Measurements from ENCODE around the gene SHE. TPM values are rescaled to one million over a fixed set of nuclear protein-coding genes. Genes with fewer than 3 reads are reported as not detected.

Gene SHE
- polyA plus RNA-seq, 1 donor from 2014 or later = not detected

DNA sequence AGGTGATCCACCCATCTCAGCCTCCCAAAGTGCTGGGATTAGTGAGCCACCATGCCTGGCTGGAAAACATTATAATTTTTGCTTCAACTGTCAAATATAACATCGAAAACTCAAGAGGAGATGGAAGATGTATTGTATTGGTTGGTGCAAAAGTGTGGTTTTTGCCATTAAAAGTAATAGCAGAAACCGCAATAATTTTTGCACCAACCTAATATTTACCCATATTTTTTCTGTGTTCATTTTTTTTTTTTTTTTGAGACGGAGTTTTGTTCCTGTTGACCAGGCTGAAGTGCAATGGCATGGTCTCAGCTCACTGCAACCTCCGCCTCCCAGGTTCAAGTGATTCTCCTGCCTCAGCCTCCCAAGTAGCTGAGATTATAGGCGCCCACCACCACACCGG is 27.1 kb upstream of the SHE start:
- peaks cover 4% of the 10 kb centered on the region for H3K36me3 Mint-ChIP-seq
- no peaks in the 10 kb centered on the region for H3K4me1 Mint-ChIP-seq
- no peak overlapping the region for H3K27ac Mint-ChIP-seq
- H3K27me3 Mint-ChIP-seq = peaks cover under 1% of the 10 kb centered on the region
- peaks cover 0 to under 1% (median 0%) of the 10 kb centered on the region in 3 donors for H3K9me3 Mint-ChIP-seq
- H3K4me3 Mint-ChIP-seq = no peak overlapping the region

DNA sequence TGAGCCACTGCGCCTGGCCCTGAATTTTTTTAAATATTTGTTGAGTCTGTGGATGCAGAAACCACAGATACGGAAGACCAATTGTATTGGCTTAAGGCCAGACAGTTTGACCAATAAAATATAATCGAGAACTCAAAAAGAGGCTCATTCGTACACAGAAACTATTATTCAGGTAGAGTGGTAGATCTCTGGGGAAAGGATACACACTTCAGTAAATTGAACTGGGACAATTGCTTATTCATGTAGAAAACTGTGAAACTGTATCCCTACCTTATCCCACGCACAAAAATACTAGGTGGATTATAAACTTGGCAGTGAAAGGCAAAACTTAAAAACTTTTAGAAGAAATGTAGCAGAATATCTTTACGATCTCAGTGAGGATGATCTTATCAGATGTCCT is 25.0 kb upstream of the SHE start:
- Mint-ChIP-seq H3K4me1 (no peaks in the 10 kb centered on the region), H3K9me3 (peaks cover 0 to 4% (median 0%) of the 10 kb centered on the region in 3 donors), H3K4me3 (no peak overlapping the region), H3K36me3 (peaks cover 4% of the 10 kb centered on the region), H3K27ac (no peak overlapping the region), H3K27me3 (peaks cover 5% of the 10 kb centered on the region)

DNA sequence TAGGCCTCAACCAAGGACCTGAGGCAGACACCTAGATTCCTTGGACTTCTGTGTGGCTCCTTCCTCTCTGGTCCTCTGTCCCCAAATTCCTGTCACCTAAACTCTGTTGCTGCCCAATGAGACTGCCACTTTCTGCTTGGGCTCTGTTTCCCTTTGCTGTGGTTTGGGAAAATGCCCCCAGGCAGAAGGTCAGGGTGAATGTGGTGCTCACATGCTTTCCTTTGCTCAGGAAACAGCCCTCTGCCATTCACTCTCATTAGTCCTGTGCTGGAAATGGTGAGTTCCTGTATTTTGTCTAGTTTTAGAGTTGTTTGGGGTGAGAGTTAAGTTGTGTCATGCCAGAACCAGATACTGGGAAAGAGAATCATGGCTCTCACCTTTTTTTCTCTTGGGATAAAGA is 22.7 kb upstream of the SHE start:
- H3K9me3 Mint-ChIP-seq = peaks cover 0 to 4% (median 0%) of the 10 kb centered on the region in 3 donors
- H3K27ac Mint-ChIP-seq = no peak overlapping the region
- H3K4me1 Mint-ChIP-seq = no peaks in the 10 kb centered on the region
- H3K4me3 Mint-ChIP-seq = no peak overlapping the region
- peaks cover 4% of the 10 kb centered on the region for H3K36me3 Mint-ChIP-seq
- H3K27me3 Mint-ChIP-seq = peaks cover 5% of the 10 kb centered on the region

DNA sequence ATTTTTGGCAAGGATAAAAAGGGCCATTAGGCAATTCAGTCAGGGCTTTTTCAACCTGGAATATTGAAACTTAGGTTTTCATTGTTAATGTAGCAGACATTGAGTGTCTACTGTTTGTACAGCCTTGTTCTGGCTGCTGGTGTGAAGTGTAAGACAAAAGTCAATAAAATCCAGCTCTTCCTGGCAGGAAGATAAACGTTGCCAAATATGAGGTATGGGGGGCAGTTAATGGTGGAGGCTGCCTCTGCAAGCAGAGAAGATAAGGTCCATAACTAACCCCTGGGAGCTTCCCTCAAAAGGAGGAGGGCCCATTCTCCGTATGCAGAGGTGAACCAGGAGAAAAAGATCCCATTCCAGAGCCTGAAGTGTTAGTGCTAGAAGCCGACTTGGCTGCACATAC is 19.5 kb upstream of the SHE start:
- peaks cover 4% of the 10 kb centered on the region for H3K36me3 Mint-ChIP-seq
- no peaks in the 10 kb centered on the region for H3K4me1 Mint-ChIP-seq
- H3K9me3 Mint-ChIP-seq = peaks cover 0 to 7% (median 0%) of the 10 kb centered on the region in 3 donors
- no peak overlapping the region for H3K4me3 Mint-ChIP-seq
- no peak overlapping the region for H3K27ac Mint-ChIP-seq
- H3K27me3 Mint-ChIP-seq = peaks cover 6% of the 10 kb centered on the region

DNA sequence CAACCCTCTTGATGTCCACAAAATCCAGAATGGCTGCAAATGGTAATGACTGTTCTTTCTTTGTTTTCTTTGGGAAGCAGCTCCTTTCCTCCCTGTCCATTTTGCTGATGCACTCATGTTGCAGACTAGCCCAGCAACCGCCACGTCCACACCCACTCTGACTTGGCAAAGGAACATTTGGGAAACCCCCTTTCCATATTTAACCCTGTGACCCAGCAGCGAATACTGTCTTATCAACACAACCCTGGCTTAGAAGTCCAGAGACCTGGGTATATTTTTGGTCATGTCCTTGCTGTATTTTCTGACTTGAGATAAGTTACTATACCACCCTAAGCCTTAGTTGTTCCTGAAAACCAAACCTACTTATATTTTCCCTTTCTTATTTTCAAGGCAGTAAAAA is 18.1 kb upstream of the SHE start:
- H3K4me1 Mint-ChIP-seq = no peaks in the 10 kb centered on the region
- H3K27ac Mint-ChIP-seq = no peak overlapping the region
- peaks cover 6% of the 10 kb centered on the region for H3K27me3 Mint-ChIP-seq
- peaks cover 0 to 7% (median 0%) of the 10 kb centered on the region in 3 donors for H3K9me3 Mint-ChIP-seq
- H3K4me3 Mint-ChIP-seq = no peak overlapping the region
- H3K36me3 Mint-ChIP-seq = peaks cover 4% of the 10 kb centered on the region

DNA sequence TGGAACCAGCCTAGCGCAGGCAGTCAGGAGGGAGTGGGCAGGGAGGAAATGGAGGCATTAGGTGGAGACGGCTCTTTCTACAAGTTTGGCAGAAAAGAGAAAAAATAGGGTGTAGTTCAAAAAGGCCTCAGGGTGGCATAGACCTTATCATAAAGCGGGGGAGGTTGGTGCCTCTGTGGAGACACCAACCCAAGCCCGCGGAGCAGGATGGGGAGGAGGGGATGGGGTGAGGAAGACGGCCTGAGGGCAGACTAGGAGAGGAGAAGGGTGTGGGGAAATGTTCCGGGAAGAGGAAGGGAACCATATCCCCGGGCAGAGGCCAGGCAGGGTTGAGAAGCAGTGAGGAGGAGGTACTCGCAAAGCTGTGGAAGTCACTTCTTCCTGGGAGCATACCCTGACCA is 17.4 kb upstream of the SHE start:
- no peak overlapping the region for H3K4me3 Mint-ChIP-seq
- H3K4me1 Mint-ChIP-seq = no peaks in the 10 kb centered on the region
- H3K27me3 Mint-ChIP-seq = peaks cover 6% of the 10 kb centered on the region
- H3K9me3 Mint-ChIP-seq = peaks cover 0 to 7% (median 0%) of the 10 kb centered on the region in 3 donors
- H3K36me3 Mint-ChIP-seq = peaks cover 4% of the 10 kb centered on the region
- no peak overlapping the region for H3K27ac Mint-ChIP-seq

DNA sequence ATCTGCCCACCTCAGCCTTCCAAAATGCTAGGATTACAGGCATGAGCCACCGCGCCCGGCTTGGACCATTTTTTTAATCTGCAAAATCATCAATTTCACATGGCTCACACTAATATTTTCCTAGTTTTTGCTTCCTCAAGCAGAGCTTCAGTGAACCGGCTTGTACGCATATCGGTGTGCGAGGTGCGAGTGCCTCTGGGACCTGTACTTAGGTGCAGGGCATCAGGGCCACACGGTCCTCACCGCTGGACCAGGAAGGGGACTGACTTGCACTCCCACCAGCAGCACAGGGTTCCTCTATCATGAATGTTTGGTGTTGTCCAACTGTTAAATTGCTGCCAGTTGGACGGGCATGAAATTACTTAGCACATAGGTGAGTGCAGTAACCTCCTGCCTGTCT is 15.4 kb upstream of the SHE start:
- peaks cover 3% of the 10 kb centered on the region for H3K27me3 Mint-ChIP-seq
- no peaks in the 10 kb centered on the region for H3K36me3 Mint-ChIP-seq
- H3K27ac Mint-ChIP-seq = no peak overlapping the region
- no peak overlapping the region for H3K4me3 Mint-ChIP-seq
- peaks cover 0 to 3% (median 0%) of the 10 kb centered on the region in 3 donors for H3K9me3 Mint-ChIP-seq
- no peaks in the 10 kb centered on the region for H3K4me1 Mint-ChIP-seq

DNA sequence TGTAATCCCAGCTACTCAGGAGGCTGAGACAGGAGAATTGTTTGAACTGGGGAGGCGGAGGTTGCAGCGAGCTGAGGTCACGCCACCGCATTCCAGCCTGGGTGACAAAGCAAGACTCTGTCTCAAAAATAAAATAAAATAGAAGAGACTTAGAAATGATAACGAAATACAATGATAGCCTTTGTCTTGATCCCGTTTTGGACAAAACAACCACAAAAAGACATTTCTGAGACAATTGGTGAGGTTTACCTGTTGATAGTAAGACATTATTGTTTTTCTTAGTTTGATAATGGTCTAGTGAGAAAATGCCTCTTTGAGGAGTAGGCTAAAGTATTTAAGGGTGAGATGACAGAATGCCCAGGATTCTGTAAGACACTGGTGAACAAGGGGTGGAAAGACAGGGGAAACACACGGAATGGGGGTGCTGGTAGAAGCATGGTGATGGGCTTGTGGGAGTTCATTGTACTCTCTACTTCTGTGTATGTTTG is 11.9 kb upstream of the SHE start:
- Mint-ChIP-seq H3K36me3 (no peaks in the 10 kb centered on the region), H3K27me3 (peaks cover 11% of the 10 kb centered on the region), H3K4me1 (no peaks in the 10 kb centered on the region), H3K27ac (no peak overlapping the region), H3K4me3 (no peak overlapping the region), H3K9me3 (peaks cover 0 to 3% (median 0%) of the 10 kb centered on the region in 3 donors)

DNA sequence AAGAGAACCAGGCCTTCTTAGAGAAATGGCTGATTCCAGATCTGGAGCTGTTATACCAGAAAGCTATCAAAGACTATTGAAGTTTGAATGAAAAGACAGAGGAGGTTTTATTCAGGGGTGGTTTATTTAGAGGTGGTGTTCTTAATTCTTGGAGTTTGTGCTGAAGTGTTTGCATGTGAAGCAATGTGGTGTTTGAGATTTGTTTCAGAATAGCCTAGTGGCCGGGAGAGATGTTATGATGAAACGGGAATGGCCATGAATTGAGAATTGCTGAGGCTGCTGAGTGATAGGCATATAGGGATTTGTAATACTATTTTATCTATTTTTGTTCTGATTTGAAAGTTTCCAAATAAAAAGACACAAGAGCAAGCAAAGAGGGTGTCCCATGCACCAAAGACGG is 10.5 kb upstream of the SHE start:
- H3K27me3 Mint-ChIP-seq = peaks cover 19% of the 10 kb centered on the region
- no peaks in the 10 kb centered on the region for H3K4me1 Mint-ChIP-seq
- H3K9me3 Mint-ChIP-seq = peaks cover 0 to 3% (median 0%) of the 10 kb centered on the region in 3 donors
- no peak overlapping the region for H3K27ac Mint-ChIP-seq
- no peak overlapping the region for H3K4me3 Mint-ChIP-seq
- peaks cover 2% of the 10 kb centered on the region for H3K36me3 Mint-ChIP-seq

DNA sequence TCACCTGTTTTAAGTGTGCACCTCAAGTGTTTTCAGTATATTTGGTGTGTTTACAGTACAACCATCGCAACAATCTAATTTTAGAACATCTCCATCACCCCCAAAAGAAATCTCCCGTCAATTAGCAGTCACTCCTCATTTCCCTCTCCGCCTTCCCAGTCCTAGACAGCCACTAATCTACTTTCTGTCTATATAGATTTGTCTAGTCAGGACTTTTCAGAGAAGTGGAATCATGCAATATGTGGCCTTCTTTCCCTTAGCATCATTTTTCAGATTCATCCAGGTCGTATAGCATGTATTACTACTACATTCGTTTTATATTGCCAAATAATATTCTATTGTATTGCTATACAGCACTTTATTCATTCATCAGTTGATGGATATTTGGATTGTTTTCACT is 1.7 kb upstream of the SHE start:
- peaks cover 39% of the 10 kb centered on the region for H3K27me3 Mint-ChIP-seq
- H3K27ac Mint-ChIP-seq = no peak overlapping the region

DNA sequence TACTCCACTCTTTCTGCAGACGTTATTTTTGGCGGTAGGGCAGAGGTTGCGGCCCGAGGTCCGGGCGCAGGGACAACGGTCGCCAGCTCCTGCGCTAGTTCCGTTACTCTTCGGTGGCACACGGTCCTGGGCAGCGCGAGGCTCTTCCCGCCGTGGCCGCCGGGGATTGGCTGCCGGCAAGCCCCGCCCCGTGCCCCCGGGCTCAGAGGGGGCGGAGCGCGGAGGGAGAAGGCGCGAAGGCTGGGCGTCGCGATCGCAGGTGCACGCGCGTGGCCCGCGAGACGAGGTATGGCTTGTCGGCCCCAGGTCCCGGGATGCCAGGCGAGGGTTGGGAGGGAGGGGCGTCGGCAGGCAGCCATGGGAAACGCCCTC is 518 bp upstream of the SHE start:
- Mint-ChIP-seq H3K36me3 (peaks cover 1% of the 10 kb centered on the region), H3K27me3 (peaks cover 31% of the 10 kb centered on the region), H3K4me1 (peaks cover 0 to 5% (median 4%) of the 10 kb centered on the region in 3 donors), H3K9me3 (peaks cover 0 to 5% (median 0%) of the 10 kb centered on the region in 3 donors), H3K4me3 (peak overlapping the region in 1 of 4 donors; percentile 89), H3K27ac (no peak overlapping the region)

More for the DNA sequence above, 1.7 kb upstream of the SHE start:
- peaks cover 0 to 5% (median 0%) of the 10 kb centered on the region in 3 donors for H3K9me3 Mint-ChIP-seq
- H3K36me3 Mint-ChIP-seq = peaks cover 4% of the 10 kb centered on the region
- H3K4me1 Mint-ChIP-seq = peaks cover 0 to 4% (median 3%) of the 10 kb centered on the region in 3 donors
- peak overlapping the region in 3 of 4 donors; percentile 13 to 47 (median 23) for H3K4me3 Mint-ChIP-seq

DNA sequence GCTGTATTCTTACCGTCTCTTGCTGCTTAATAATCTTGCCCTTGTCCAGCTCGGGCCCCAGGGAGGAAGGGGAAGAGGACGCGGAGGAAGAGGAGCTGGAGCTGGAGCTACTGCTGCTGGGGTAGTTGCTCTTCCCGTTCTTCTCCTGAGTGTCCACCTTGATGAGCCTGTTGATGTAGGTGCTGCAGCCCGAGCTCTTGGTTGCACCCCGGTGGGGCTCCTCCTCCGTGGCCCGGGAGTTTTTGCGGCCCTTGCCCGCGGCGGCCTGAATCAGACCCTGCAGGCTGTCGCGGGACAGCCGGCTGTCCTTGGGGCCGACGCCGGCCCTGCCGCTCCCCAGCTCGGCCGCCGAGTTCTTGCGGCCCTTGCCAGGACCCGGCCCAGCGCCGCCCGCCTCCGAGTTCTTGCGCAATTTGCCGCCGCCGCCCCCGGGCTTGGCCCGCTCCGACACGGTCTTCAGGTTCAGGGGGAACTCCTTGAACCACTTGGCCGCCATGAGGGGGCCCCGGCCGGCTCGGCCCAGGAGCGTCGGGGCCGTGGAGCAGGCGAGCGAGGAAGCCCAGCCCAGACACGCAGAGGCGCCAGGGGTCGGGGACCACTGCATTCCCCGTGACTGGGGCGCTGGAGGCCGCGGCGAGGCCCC is 668 bp downstream of the SHE start:
- peaks cover 2% of the 10 kb centered on the region for H3K36me3 Mint-ChIP-seq
- H3K4me3 Mint-ChIP-seq = peak overlapping the region; percentile 47 to 87 (median 74)
- H3K9me3 Mint-ChIP-seq = peaks cover 0 to 2% (median 0%) of the 10 kb centered on the region in 3 donors
- no peak overlapping the region for H3K27ac Mint-ChIP-seq
- peaks cover 9 to 14% (median 14%) of the 10 kb centered on the region in 3 donors for H3K4me1 Mint-ChIP-seq
- H3K27me3 Mint-ChIP-seq = peaks cover 27% of the 10 kb centered on the region

DNA sequence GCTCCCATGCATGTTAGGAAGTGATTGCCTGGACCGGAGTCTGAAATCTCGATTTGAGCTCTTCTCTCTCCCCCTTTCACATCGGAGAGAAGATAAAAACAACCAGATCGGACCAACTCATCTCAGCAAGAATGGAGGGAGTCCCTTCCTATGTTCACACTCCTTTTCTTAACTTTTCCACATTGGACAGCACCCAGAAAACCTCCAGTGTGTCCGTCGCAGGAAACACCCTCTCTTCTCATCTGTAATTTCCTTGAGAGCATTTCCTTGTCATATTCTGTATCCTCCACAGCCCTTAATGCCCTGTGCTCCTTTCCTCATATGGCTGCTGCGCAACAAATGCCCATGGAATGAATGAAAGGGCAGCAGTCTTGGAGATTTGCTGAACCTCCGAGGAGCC is 1.7 kb downstream of the SHE start:
- H3K4me1 Mint-ChIP-seq = peaks cover 15 to 22% (median 21%) of the 10 kb centered on the region in 3 donors
- H3K27me3 Mint-ChIP-seq = peaks cover 25% of the 10 kb centered on the region
- H3K4me3 Mint-ChIP-seq = peak overlapping the region in 2 of 4 donors; percentile 47 to 77
- H3K36me3 Mint-ChIP-seq = peaks cover 1% of the 10 kb centered on the region
- peaks cover 0 to 2% (median 0%) of the 10 kb centered on the region in 3 donors for H3K9me3 Mint-ChIP-seq
- H3K27ac Mint-ChIP-seq = no peak overlapping the region

DNA sequence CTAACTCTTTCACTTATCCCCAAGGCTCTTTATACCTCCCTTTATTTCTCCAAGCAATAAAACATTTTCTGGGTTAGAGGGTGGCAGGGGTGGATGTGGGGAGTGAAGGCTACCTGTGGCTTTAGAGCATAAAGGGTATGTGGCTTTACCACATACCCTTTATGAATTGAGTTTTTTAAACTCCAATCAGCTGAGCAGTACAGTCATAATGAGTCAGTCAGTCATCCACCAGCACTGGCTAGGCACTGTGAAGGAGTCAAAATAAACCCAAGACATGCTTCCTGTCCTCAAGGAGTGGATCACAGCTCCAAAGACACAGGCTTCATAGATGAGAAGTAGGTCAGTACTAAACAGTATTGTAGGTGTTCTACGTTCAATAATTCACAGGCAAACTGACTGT is 2.8 kb downstream of the SHE start:
- H3K27ac Mint-ChIP-seq = no peak overlapping the region
- H3K36me3 Mint-ChIP-seq = peaks cover 1% of the 10 kb centered on the region
- peak overlapping the region in 1 of 4 donors; percentile 47 for H3K4me3 Mint-ChIP-seq
- H3K4me1 Mint-ChIP-seq = peaks cover 16 to 23% (median 23%) of the 10 kb centered on the region in 3 donors
- H3K27me3 Mint-ChIP-seq = peaks cover 25% of the 10 kb centered on the region
- peaks cover 0 to 2% (median 0%) of the 10 kb centered on the region in 3 donors for H3K9me3 Mint-ChIP-seq

DNA sequence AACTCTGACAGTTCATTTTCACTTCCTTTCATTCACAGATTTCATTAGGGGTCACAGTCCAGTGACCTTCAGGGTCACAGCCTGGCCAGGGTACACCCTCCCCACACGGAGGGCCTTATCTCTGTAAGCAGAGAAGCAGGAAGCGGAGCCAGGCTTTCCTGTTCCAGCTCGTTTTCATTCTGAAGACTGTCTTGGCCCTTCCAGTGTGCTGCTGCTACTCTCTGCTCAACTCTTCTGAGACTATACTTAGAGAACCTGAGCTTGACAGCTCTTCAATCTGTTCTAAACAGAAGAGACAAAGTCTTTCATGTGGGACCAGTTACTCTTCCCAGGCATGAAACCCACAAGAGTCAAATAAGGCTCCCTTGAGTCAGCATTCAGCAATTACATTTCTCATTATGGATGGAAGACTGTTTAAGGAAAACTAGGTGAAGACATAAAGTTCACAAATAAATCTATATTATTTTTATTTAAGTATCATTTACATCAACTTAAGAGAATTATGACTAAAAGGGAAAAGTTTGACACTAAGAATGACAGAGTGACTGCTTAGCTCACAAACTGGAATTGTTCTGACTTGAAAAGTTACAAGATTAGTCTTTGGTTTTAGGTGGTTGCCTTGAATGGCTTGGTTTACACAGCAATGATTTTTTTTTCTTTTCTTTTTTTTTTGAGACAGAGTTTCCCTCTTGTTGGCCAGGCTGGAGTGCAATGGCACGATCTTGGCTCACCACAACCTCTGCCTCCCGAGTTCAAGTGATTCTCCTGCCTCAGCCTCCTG is 5.0 kb downstream of the SHE start:
- H3K27ac Mint-ChIP-seq = peak overlapping the region; percentile 49 to 85 (median 75)
- peaks cover 31 to 39% (median 38%) of the 10 kb centered on the region in 3 donors for H3K4me1 Mint-ChIP-seq
- H3K36me3 Mint-ChIP-seq = peaks cover 1% of the 10 kb centered on the region
- peak overlapping the region in 3 of 4 donors; percentile 56 to 94 (median 85) for H3K4me3 Mint-ChIP-seq
- H3K9me3 Mint-ChIP-seq = no peaks in the 10 kb centered on the region
- H3K27me3 Mint-ChIP-seq = peaks cover 11% of the 10 kb centered on the region
